DMS53 treated with DMSO at 0.1 percent for 48 hours (cell line): ENCODE data around the gene SELENOI.
"Not testable (repeated sequence)": the region's sequence is repeated elsewhere in the genome, so short reads cannot be mapped to it uniquely, and the experiment has no call there.

Source experiments
- DNase-seq: peaks from one replicate; lab custom pipeline; 2025; ENCODE audit not compliant: unreplicated experiment; lab: John Stamatoyannopoulos, UW

SELENOI gene, protein sequence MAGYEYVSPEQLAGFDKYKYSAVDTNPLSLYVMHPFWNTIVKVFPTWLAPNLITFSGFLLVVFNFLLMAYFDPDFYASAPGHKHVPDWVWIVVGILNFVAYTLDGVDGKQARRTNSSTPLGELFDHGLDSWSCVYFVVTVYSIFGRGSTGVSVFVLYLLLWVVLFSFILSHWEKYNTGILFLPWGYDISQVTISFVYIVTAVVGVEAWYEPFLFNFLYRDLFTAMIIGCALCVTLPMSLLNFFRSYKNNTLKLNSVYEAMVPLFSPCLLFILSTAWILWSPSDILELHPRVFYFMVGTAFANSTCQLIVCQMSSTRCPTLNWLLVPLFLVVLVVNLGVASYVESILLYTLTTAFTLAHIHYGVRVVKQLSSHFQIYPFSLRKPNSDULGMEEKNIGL

DNA sequence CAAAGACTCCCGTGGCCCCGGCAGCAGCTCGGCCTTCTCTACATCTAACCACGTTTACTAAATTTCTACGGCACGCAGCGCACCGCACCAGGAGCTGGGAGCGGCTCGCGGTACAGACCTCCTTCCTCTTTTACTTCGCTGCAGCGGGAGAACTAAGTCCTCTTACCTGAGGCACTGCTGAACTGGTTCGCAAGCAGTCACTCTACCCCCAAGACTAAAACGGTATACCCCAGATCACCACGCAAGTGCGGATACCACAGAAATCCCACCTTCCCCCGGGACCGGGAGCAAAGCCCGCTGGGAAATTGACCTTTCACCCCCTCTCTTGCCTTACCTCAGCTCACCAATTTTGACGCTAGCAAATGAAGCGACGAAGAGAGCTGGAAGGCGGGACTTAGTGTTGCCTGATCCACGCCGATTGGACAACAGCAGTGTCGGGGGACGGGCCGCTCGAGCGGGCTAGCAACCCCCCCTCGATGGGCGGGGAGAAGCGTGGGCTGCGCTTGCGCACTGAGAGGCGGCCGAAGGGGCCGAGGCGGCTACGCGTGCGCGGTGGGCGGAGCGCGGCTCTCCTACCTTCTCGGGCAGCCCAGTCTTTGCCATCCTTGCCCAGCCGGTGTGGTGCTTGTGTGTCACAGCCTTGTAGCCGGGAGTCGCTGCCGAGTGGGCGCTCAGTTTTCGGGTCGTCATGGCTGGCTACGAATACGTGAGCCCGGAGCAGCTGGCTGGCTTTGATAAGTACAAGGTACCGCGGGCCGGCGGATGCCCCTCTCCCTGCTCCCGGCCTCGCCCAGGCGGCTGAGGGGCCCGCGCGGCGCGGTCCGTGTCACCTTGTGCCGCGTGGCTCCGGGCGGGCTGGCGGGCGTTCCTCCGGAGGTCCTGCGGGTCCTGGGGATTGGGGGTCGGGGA is at the start of gene SELENOI:
Gene SELENOI (plus strand): TSS at position 599 of the 909 bp plus-strand sequence. CDS start 90 bp downstream, at position 689.
- peak; percentile 92 for DNase-seq

DNA sequence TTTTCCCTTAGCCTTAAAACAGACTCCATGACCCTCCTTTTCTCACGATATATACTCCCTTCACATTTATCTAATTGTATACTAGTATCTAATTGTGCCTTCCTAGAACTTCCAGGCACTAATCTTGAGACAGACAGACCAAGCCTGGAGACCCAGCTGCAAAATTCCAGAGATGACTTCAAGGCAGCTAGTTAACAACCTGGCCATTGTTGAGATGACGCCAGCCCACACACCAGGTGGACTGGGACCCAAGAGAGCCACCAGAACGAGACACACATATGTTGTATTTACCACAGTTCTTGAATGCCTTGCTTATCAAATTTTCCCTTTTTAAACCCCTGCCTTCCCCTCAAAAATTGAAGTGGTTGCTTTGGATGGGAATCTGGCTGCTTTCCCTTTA is 48.9 kb upstream of the SELENOI start:
- DNase-seq: no peak

DNA sequence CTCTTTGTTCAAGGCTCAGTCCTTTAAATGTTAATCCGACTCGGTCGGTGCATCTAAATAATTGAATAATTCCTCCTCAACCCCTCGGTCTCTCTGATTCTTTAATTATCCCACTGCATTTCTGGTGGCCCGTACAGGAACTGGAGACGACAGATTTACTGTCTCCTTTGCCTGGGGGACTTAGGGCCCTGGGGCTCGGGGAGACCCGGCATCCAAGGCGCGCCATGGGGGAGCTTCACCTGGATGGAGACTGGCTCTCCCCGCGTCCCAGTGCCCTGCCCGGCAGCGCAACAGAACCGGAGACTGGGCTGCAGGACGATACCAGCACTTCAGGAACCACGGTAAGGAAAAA is 47.7 kb upstream of the SELENOI start:
- DNase-seq: no peak

DNA sequence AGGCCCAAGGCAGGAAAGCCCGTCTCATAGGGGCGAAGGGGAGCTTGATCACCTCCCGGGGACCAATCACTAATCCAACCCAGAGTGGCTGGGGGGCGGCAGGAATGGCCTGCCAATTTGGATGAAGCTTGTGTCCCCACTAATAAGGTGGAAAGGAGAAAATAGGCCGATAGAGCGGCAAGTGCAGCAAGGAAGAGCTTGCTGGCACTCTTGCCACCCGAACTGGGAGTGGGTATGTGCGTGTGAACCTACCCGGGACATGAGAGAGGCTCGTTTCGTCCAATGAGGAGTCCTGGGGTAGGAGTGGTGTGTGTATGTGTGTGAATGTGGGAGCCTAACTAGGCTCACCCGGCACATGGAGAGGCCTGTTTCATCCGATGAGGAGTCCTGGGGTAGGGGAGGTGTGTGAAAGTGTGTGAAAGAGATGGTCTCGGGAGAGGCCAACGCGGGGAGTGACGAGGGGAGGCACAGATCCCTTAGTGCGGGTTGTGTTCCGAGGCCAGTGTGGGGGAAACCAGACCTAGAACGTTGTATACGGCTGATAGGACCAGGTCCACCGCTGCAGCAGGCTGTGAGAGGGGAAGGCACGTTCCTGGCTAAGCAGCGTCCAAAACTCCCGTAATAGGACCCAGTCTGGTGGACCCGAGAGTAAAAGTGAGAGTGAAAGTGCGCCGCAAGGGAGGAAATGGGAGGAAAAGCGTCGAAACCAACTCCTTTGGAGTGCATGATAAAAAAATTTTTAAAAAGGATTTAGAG is 47.1 kb upstream of the SELENOI start:
- peak; percentile 17 for DNase-seq

DNA sequence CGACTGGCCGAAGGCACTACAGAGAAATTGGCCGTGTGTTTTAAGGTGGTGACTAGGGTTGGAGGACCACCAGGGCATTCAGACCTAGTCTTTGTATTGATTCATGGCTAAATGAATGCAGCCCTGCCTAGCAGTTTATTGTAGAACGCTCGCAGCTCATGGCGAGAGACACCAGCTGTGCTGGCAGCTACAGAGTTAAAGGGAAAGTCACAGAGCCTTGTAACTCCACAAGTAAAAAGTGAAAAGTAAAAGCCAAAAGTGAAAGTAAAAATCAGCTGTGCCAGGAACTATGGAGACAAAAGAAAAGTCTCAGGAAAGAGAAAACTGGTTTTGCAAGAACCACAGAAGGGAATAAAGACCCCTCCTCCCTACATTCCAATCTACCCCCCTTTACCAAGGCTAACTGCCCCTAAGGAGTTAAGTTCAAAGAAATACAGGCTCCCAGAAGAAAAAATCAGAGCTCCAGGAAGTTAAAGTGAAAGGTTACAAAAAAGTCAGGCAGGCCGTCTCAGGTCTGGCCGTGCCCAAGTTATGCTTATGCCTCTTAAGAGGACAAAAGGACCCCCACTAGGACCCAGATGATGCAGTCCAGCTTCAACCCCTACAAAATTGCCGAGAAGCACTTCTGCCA is 46.4 kb upstream of the SELENOI start:
- DNase-seq: no peak

DNA sequence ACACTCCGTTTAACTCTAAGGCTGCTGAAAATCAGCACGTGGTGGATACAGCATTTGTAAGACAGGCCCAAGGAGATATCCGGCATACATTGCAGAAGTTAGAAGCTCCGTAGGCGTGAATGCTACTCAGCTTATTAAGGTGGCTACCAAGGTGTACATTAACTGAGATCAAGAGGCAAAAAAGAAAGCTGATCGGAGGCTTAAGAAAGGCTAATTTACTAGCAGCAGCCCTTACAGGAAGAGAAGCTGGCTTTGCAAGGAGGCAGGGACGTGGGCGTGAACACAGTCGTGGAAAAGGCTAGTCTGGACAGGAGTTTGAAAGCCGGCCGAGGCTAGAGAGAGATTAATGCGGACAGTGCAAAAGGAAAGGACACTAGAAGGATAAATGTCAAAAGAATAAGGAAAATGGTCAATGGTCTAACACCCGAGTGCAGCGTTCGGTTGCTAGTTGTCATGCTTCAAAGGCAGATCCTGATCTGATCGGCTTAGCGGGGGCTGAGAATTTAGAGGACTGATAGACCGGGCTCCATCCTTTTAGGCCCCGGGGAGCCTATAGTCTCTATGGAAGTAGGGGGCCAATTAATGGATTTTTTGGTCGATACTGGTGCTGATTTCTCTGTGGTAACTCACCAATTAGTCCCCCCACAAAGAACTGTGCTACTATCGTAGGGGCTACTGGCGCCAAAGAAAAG is 45.6 kb upstream of the SELENOI start:
- DNase-seq: no peak

DNA sequence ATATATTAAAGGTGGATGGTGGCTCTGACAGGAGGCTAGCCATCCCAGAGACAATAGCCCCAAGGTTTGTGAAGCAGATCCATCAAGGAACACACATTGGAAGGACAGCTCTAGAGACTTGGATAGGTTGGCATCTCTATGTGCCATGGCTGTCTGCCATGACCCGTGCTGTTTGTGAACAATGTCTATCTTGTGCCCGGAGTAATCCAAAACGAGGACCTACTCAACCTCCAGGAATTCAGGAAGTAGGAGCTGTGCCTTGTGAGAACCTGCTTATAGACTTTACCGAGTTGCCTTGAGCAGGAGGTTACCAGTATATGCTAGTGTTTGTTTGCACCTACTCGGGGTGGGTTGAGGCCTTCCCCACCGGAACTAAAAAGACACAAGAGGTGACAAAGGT is 43.1 kb upstream of the SELENOI start:
- no peak for DNase-seq

DNA sequence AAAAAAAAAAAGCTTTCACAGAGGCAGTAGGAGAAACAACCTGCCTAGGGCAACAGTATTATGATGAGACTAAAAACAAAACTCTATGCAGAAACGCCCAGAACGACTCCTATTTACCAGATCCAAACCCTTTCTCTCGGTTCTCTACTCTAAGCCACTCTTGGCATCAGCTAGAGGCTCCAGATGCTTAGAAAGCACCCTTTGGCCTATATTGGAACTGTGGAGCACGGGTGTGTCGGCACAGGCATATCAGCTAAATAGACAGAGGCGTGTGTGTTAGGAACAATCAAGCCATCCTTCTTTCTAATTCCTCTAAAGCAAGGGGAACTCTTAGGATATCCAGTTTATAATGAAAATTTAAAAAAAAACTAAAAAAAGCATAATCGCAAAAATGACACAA is 40.8 kb upstream of the SELENOI start:
- not testable (repeated sequence) for DNase-seq

DNA sequence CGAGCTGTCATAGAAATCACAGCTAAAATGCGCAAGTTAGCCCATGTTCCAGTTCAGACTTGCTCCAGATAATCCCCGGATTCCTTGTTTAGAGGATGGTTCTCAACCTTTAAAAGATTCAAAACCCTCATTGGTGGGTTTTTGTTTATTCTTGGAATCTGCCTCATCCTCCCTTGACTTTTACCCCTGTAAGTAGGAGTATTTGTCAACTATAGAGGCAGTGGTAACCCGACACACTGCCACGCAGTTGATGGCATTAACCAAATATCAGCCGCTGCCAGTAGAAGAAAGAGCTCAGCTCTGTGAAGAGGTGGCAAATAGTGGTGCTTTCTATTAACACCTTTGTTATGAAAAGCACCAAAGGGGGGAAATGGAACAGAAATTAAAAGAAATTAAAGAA is 40.4 kb upstream of the SELENOI start:
- DNase-seq: no peak

DNA sequence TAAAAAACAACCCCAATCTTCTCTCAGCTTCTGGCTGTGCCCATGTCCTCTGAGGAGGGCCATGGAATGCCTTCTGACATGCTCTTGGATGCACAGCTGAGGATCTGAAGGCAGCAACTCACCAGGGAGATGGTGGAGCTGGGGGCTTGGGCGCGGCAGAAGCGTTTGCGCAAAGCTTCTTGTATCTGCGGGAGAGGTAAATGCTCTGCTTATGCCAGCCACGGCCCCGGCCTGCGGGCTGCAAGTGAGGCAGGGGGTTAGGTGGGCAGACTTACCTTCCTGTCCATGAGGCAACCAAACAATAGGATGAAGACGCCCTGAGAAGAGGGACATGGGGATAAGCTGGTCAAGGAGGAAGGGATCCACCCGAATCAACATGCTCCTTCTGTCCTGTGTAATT is 36.0 kb upstream of the SELENOI start:
- no peak for DNase-seq

DNA sequence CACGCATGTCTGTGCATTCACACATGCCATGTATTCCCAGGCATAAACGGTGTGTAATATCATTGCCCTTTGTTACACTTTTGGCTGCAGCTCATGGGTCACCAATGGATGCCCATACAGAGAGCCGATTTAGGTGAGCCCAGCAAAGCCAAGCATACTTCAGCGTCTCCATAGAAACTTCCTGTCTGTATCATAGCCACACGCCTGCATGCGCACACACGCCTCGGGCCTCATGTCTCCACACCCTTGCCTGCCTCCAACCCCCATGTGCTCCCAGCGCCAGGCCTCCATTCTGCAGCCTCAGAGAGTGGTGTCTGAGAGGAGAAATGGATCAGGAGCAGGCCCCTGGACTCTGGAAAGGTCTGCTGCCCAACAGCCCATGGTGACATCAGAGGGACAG is 33.5 kb upstream of the SELENOI start:
- DNase-seq: no peak

DNA sequence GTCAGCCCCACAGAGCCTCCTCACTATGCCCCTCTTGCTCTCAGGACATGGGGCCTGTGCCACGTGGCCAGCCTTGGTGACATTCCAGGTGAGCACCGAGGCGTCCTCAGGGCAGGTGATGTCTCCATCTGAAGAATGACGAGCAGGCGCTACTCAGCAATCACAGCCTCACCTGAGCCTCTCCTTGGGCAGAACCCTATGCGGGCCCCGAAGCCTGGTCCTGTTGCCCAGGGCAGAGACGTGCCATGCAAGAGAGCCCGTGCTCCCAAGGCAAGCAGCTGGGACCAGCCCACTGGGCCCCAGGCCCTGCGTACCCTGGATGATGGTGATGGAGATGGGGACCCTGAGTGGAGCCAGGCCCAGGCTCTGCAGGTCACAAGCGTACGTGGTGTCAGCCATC is 32.5 kb upstream of the SELENOI start:
- no peak for DNase-seq

DNA sequence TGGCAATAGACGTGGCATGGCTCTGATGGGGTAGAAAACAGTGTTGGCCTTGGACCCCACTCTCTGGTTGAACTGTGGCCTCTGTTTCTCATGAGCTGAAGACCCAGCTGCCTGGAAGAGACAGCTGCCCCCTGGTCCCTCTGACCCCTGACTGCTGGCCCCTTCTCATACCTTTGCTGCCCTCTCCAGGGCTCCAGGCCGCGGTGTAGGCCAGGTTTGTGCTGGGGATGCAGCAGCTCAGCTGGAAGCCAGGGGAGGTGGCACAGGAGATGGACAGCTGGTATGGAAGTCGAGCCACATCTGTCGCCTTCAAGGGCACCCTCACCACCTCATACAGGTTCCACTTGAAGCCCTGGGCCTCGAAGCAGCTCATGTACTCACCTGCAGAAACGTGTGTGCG is 31.7 kb upstream of the SELENOI start:
- DNase-seq: no peak

DNA sequence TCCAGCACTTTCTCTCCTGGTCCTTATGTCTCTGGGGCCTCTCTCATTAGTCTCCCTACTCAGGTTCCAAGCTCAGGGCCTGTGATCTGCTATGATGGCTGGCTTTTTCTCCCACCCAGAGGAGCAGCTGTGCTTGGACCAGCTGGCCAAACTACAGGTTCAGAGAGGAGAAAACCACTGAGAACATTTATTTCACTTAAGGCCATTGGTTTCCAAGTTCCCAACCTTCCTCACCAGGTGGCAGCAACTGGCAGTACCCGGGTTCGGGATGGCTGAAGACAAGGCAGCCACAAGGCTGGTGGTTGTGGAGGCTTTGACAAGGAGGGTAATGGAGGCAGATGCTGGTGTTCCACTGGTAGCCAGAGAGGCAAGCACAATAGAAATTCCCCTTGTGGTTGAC is 29.9 kb upstream of the SELENOI start:
- no peak for DNase-seq

DNA sequence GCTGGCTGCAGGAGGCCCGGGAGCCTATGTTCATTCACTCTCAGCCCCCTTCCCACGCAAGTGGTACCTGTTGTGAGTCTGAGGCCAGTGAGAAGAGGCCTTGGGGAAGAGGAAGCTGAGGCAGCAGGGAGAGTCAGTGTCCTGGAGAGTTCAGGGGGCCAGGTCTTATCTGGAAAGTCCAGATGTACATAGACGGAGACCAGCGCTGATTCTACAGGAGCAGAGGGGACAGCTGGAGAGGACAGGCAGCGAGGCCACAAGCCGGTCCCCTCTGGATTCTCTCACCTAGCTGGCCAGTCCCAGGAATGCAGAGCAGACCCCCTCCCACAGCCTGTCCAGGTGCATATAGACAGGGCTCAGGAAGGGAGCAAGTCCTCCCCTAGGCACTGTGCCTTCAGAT is 29.1 kb upstream of the SELENOI start:
- no peak for DNase-seq

DNA sequence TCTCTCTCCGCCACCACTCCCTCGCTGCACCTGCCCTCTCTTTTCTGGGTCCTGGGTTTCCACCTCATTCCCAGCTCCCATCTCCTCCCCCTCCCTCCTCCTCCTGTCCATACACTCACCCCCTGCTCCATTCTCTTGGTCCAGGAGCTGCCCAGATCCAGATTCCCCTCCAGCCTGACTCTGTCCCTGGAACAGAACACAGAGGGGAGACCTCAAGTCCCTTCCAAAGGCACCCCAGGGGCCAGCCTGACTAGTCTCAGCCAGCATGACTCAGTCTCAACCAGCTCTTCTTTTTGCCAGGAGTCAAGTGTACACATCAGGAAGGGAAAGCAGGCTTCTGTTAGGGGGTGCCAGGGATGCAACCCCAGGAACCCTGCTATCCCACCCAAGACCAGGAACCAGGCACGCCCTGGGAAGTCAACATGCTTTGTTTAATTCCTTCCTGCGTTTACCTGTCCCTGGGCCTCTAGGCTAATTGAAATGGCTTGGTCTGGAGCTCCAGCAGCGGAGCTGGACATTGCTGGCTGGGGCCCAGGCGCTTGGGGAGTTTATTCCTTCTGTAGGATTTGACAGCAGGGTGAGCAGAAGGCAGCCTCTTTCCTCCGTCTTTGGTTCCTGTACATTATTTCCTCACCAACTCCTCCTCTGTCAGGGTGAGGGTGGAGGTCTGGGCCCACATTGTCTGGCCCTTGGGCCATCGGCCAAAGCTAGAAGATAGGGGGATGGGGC is 28.4 kb upstream of the SELENOI start:
- no peak for DNase-seq

DNA sequence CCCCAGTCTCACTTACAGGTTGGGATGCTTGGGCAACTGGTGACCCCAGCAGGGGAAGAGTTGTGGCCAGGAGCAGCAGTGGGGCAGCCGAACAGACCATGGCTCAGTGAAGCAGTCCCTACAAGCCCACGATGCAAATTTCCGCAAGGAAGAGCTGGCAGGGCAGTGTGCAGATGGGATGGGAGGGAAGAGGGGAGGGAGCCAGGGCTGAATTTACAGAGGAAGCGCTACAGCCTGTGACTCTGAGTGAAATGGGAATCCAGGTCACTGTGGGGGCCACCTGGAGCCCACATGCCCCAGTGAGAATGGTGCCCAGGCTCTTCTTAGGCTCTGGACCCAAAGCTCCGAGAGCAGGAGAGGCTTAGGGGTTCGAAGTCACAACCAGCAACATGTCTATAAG is 27.0 kb upstream of the SELENOI start:
- no peak for DNase-seq

DNA sequence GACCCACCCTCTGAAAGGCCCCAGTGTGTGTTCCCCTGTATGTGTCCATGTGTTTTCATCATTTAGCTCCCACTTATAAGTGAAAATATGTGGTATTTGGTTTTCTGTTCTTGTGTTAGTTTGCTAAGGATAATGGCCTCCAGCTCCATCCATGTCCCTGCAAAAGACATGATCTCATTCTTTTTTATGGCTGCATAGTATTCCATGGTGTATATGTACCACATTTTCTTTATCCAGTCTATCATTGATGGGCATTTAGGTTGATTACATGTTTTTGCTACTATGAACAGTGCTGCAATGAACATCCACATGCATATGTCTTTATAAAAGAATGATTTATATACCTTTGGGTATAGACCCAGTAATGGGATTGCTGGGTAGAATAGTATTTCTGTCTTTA is 21.5 kb upstream of the SELENOI start:
- DNase-seq: not testable (repeated sequence)

DNA sequence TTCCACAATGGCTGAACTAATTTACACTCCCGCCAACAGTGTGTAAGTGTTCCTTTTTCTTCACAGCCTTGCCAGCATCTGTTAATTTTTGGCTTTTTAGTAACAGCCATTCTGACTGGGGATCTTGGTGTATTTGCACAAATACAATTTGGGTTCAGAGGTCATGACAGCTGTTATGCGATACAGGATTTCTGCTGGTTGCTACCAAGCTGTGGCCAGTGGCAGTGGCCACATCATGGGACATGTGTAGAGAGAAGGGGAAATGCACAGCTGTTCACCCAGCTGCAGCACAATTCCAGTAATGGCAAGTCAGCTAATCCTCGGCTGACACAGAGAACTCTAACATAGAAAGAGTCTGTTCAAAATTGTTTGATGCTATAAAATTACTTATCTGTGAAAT is 21.0 kb upstream of the SELENOI start:
- no peak for DNase-seq

DNA sequence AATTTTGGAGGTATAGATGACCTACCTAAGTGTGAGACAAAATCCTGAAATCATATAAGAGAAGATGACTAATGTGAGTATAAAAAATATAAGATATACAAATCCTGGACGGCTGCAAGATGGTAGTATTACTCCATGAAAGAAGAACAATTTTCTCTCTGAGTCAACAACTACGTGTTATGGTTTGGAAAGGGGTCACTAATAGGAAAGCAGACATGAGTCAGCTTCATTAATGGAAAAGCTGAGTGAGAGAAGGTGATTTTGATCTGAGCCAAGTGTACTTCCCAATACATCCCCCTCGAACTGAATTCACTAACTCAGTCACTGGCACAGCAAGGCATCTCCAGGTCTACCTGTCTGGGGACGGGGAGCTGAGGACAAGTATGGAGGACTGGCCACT is 20.1 kb upstream of the SELENOI start:
- no peak for DNase-seq
